Esophagus squamous epithelium (tissue), 5 donors: ENCODE data around the gene AGTRAP. TPM values are rescaled to one million over a fixed set of nuclear protein-coding genes. Genes with fewer than 3 reads are reported as not detected.

Source experiments
- DNase-seq: peaks from one replicate; lab custom pipeline; 2025; lab: John Stamatoyannopoulos, UW
- H3K27ac ChIP-seq, 4 donors: fragments of 200-600 bp; sonication (generic); one replicate each; pipeline ENCODE4 v1.5.1; 2016 to 2019; ENCODE audit warnings: mild to moderate bottlenecking in 1 of 4
- H3K27me3 ChIP-seq, 4 donors: fragments of 200-600 bp; sonication (generic); 1 replicate in 3 of 4; 2 replicates in 1 of 4; pipeline versions ENCODE4 v1.5.1 to v1.6.0; 2017 to 2021; ENCODE audit warnings: antibody characterized with exemption in 1 of 4
- H3K36me3 ChIP-seq, 3 donors: fragments of 200-600 bp; sonication (generic); one replicate each; pipeline ENCODE4 v1.5.1; 2016 to 2019
- H3K4me1 ChIP-seq, 3 donors: fragments of 200-600 bp; sonication (generic); one replicate each; pipeline ENCODE4 v1.5.1; 2017 to 2019
- H3K4me3 ChIP-seq, 4 donors: fragments of 200-600 bp; sonication (generic); 1 replicate in 3 of 4; 2 replicates in 1 of 4; pipeline ENCODE4 v1.5.1; 2016 to 2019; ENCODE audit warnings: mild to moderate bottlenecking in 2 of 4, moderate library complexity in 1 of 4
- H3K9me3 ChIP-seq, 3 donors: fragments of 200-600 bp; sonication (generic); one replicate each; pipeline ENCODE4 v1.5.1; 2016 to 2019
- POLR2A ChIP-seq, 4 donors: fragments of 450-650 bp; IDR thresholded peaks; one replicate each; pipeline ENCODE4 v1.6.1; 2017; ENCODE audit warnings: antibody characterized with exemption in 4 of 4, mild to moderate bottlenecking in 4 of 4, moderate library complexity in 3 of 4
- WGBS, 2 donors: methylation state at CpG; one replicate each; pipeline ENCODE4 v1.1.5; 2018; 5-methylcytosine and 5-hydroxymethylcytosine counted together
- intact Hi-C: fragments of 100-400 bp; cut with DNase I; formaldehyde crosslinking; loops from one replicate; pipeline ENCODE4 v1.15.0; 2022
- total RNA-seq, 4 donors: library from RNA; depleted of rRNA; stranded (reverse); fragments of >200 nt; gene quantifications; one replicate each; pipeline ENCODE4 v1.1.0, GENCODE V29; 2016
- TF ChIP-seq, protein P1 (sequence below), 6 experiments: fragments of 450-650 bp in 4 of 6; fragments of 200-600 bp in 2 of 6; sonication (generic) in 2 of 6; IDR thresholded peaks; one replicate each; pipeline ENCODE4 v1.5.1; 2016 to 2019; ENCODE audit warnings: antibody characterized with exemption in 6 of 6, mild to moderate bottlenecking in 4 of 6, moderate library complexity in 4 of 6
- donor health status: DM: yes; HTN: yes; CAD: no.

Gene AGTRAP
- total RNA-seq, 4 donors from 2014 or later, result 34.5 to 89.5 (median 50.7) TPM

DNA sequence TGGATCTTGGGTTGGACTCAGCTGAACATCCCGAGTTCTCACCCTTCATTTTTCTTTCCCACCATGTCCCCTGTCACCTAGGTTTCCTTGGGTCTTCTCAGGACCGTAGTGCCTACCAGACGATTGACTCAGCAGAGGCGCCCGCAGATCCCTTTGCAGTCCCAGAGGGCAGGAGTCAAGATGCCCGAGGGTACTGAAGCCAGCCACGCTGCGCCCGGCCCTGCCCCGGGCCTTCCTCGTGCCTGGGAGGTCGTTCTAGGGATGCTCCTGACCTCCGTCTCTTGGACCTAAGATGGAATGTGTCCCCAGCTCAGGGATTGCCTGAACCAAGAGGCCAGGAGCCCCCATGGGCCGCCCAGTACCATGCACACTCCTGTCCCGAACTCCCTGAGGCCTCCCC is 14.1 kb downstream of the AGTRAP start:
- intact Hi-C loops, result no loop called here
- no peak overlapping the region for H3K4me3 ChIP-seq
- peaks cover 0 to 65% (median 20%) of the 10 kb centered on the region in 3 donors for H3K36me3 ChIP-seq
- no peaks in the 10 kb centered on the region for H3K9me3 ChIP-seq
- H3K4me1 ChIP-seq, result peaks cover 0 to 11% (median 0%) of the 10 kb centered on the region in 3 donors
- no peaks in the 10 kb centered on the region for H3K27me3 ChIP-seq
- no peak overlapping the region for H3K27ac ChIP-seq
- TF ChIP-seq POLR2A (IDR thresholded peaks at IDR 0.05), result no peak
- TF ChIP-seq, protein P1, sequence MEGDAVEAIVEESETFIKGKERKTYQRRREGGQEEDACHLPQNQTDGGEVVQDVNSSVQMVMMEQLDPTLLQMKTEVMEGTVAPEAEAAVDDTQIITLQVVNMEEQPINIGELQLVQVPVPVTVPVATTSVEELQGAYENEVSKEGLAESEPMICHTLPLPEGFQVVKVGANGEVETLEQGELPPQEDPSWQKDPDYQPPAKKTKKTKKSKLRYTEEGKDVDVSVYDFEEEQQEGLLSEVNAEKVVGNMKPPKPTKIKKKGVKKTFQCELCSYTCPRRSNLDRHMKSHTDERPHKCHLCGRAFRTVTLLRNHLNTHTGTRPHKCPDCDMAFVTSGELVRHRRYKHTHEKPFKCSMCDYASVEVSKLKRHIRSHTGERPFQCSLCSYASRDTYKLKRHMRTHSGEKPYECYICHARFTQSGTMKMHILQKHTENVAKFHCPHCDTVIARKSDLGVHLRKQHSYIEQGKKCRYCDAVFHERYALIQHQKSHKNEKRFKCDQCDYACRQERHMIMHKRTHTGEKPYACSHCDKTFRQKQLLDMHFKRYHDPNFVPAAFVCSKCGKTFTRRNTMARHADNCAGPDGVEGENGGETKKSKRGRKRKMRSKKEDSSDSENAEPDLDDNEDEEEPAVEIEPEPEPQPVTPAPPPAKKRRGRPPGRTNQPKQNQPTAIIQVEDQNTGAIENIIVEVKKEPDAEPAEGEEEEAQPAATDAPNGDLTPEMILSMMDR (IDR thresholded peaks at IDR 0.05), result no peak
- 81 to 100% methylated on average over 3 of the region's 15 CpGs for WGBS, 2 donors
- DNase-seq, result no peak

DNA sequence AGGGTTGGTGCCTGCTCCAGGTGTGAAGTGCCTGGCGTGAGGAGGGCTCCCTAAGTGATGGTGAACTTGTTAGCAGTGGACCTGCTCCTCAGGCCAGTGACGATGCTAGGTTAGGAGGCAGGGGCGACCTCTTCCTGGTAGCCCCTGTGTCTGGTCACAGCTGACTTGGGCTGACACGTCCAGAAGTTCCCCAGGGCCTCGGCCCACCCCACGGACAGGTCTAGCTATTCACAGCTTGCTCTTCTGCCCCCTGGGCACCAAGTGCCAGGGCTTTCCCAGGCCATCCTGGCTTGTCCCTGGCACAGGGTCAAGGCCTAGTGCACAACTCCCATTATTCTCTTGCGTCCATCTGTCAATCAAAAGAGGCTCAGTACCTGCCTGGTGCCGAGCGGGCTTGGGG is 15.2 kb downstream of the AGTRAP start:
- H3K9me3 ChIP-seq, result no peaks in the 10 kb centered on the region
- no peak for DNase-seq
- TF ChIP-seq POLR2A (IDR thresholded peaks at IDR 0.05), result no peak
- TF ChIP-seq, protein P1 (IDR thresholded peaks at IDR 0.05), result no peak
- peaks cover 0 to 8% (median 0%) of the 10 kb centered on the region in 3 donors for H3K4me1 ChIP-seq
- no peaks in the 10 kb centered on the region for H3K27me3 ChIP-seq
- peaks cover 0 to 54% (median 12%) of the 10 kb centered on the region in 3 donors for H3K36me3 ChIP-seq
- H3K4me3 ChIP-seq, result no peak overlapping the region
- intact Hi-C loops, result no loop called here
- no peak overlapping the region for H3K27ac ChIP-seq
- 80 to 100% methylated on average over 1 to 3 of the region's 9 CpGs for WGBS, 2 donors

DNA sequence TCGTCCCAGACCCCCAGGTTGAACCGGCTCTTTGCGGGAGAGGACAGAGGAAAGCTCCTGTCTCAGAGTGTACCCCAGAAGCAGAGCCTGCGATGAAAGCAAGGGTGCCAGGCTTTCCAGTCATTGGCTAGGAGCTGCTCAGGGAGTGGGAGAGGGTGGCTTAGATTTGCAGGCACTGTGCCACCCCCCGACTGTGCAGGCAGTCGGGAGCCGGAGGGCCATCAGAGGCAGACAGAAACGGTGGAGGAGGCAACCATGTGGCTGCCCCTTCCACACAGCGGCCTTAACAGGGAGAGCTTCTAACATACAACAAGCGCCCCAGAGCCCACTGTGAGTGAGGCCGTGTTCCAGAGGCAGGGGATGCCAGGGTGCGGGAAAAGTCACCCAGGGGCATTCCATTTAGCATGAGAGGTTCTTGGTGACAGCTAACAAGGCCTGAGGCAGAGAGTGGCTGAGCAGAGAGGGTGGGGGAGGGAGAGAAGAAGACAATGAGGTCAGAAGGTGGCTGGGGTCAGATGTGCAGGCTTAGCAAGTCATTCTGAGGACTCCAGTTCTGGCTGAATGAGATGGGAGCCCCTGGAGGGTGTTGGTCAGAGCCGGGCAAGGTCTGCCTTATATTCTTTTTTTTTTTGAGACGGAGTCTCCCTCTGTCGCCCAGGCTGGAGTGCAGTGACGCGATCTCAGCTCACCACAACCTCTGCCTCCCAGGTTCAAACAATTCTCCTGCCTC is 16.6 kb downstream of the AGTRAP start:
- 45 to 68% methylated on average over 7 of the region's 17 CpGs for WGBS, 2 donors
- H3K27ac ChIP-seq, result no peak overlapping the region
- no peak overlapping the region for H3K4me3 ChIP-seq
- peaks cover 0 to 3% (median 0%) of the 10 kb centered on the region in 4 donors for H3K27me3 ChIP-seq
- peaks cover 0 to 8% (median 0%) of the 10 kb centered on the region in 3 donors for H3K4me1 ChIP-seq
- peaks cover 0 to 40% (median 11%) of the 10 kb centered on the region in 3 donors for H3K36me3 ChIP-seq
- no peak for DNase-seq
- no peaks in the 10 kb centered on the region for H3K9me3 ChIP-seq
- intact Hi-C loops, result no loop called here
- no peak for TF ChIP-seq POLR2A (IDR thresholded peaks at IDR 0.05)
- TF ChIP-seq, protein P1 (IDR thresholded peaks at IDR 0.05), result no peak

DNA sequence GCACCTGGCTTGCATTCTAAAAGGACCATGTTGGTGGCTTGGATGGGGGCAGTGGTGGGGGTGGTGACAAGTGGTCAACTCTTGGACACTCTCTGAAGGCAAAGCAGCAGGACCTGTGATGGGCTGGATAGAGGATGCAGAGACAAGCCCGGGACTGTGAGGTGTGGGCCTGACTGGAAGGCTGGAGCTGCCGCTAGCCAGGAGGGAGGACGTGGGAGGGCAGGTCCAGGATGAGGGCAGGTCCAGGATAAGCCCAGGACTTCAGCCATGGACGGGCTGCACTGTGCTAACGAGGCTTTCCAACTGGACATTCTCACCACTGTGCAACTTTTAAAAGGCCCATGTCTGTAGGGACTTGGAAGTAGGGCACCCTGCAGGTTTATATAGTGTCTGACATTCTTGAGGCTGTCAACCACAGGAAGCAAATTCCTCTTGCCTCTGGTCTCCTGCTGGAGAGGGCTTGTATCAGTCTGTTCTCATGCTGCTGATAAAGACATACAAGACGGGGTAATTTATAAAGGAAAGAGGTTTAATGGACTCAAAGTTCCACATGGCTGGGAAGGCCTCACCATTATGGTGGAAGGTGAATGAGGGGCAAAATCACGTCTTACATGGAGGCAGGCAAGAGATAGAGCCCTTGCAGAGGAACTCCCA is 17.7 kb downstream of the AGTRAP start:
- peaks cover 0 to 5% (median 0%) of the 10 kb centered on the region in 3 donors for H3K4me1 ChIP-seq
- H3K27ac ChIP-seq, result no peak overlapping the region
- no peaks in the 10 kb centered on the region for H3K9me3 ChIP-seq
- intact Hi-C loops, result no loop called here
- H3K36me3 ChIP-seq, result peaks cover 0 to 28% (median 11%) of the 10 kb centered on the region in 3 donors
- no peak for DNase-seq
- no peak for TF ChIP-seq POLR2A (IDR thresholded peaks at IDR 0.05)
- TF ChIP-seq, protein P1 (IDR thresholded peaks at IDR 0.05), result no peak
- no peak overlapping the region for H3K4me3 ChIP-seq
- peaks cover 0 to 3% (median 0%) of the 10 kb centered on the region in 4 donors for H3K27me3 ChIP-seq
- 59 to 78% methylated on average over 5 to 6 of the region's 7 CpGs for WGBS, 2 donors

DNA sequence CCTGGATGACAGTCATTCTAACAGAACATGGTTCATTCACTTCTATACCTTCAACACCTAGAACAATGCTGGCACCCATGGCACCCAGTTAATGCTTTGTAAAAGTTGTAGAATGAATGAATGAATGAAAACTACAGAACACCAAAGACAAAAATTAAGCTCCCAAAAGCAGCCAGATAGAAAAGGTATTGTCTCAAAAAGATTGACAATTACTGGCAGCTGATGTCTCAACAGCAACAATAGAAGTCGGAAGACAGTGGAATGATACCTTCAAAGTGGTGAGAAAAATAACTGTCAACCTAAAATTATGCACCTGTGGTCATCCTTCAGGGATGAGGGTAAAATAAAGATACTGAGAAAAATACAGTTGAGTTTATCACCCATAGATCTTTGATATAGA is 21.1 kb downstream of the AGTRAP start:
- no peaks in the 10 kb centered on the region for H3K36me3 ChIP-seq
- H3K27ac ChIP-seq, result no peak overlapping the region
- 73 to 84% methylated on average over 1 of the region's 1 CpG for WGBS, 2 donors
- TF ChIP-seq, protein P1 (IDR thresholded peaks at IDR 0.05), result no peak
- H3K4me1 ChIP-seq, result peaks cover 0 to 4% (median 2%) of the 10 kb centered on the region in 3 donors
- H3K27me3 ChIP-seq, result peaks cover 0 to 23% (median 2%) of the 10 kb centered on the region in 4 donors
- H3K9me3 ChIP-seq, result no peaks in the 10 kb centered on the region
- intact Hi-C loops, result no loop called here
- H3K4me3 ChIP-seq, result no peak overlapping the region
- DNase-seq, result no peak
